Activated CD8-positive, alpha-beta memory T cell treated with anti-CD3 and anti-CD28 coated beads, Interleukin-2, amount 50 U/mL, for 24 hours (primary cell): ENCODE measurements around the gene FAM177B.

Experiments used
- DNase-seq: peaks from one replicate; pipeline ENCODE4 v3.0.0-alpha.2; 2020; ENCODE audit errors: extremely low read depth

Gene FAM177B

DNA sequence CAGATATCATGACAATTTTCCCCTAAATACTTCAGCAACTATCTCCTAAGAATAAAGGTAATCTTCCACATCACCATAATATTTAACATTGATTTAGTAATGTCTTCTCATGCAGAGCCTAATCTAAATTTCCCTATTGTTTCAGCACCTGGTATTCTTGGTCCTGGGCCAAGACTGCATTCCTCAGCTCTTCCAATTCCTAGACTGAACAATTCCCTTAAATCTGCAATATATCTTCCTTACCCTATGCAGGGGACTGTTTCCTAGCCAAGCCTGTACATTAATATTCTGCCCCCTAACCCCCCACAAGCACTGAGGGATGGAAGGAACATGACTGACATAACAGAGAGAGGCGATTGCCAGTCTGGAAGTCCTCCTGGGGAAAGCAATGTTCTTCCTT is 49.1 kb downstream of the FAM177B start:
- DNase-seq = no peak

DNA sequence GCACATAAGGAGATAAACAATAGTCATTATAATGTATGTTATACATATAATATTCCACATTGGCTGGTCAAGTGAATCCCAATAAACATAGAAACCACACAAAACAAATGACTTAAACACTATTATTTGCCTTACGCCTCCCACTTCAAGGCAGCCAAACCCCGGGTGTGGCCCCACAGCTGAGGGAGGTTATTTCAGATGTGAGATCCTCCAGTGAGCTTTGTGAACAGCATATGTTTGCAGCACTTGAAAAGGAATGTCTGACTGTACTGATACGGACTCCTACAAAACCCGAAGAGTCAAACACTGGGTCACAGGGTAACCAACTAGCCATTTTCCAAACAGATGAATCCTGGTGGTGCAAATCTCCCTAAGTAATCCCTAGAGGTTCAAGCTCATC is 50.7 kb downstream of the FAM177B start:
- DNase-seq = no peak

DNA sequence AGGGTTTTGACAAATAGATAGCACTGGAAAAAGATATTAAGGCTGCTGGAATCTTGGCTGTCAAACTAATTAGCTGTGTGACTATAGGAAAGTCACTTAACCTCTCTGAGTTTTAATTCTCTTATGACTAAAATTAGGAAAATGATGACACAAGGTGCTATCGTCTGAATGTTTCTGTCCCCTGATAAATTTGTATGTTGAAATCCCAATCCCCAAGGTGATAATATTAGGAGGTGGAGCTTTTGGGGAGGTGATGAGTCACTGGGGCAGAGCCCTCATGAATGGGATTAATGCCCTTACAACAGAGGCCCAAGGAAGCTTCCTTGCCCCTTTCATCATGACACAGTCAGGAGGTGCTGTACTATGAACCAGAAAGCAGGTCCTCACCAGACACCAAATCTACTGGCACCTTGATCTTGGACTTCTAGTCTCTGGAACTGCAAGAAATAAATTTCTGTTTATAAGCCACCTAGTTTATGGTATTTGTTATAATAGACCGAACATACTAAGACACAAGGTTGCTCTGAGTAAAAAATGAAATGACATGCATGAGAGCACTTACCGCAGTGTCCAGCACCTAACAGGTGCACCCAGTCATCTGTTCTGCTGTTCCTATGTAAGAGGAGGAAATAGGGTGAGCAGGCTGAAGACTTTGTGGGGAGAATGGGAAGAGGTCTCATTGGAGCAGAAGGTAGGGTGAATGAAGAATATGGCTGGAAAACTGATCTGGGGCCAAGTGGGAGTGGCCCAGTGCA is 51.6 kb downstream of the FAM177B start:
- DNase-seq = no peak

DNA sequence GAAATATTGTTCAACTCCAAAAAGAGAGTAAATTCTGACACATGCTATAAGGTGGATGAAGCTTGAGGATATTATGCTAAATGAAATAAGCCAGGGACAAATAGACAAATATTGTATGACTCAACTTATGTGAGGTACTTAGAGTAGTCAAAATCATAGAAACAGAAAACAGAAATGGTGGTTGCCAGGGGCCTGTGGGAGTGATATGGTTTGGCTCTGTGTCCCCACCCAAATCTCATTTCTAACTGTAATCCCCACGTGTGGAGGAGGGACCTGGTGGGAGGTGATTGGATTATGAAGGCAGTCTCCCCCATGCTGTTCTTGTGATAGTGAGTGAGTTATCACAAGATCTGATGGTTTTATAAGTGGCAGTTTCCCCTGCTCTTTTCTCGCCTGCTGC is 53.1 kb downstream of the FAM177B start:
- DNase-seq = no peak

DNA sequence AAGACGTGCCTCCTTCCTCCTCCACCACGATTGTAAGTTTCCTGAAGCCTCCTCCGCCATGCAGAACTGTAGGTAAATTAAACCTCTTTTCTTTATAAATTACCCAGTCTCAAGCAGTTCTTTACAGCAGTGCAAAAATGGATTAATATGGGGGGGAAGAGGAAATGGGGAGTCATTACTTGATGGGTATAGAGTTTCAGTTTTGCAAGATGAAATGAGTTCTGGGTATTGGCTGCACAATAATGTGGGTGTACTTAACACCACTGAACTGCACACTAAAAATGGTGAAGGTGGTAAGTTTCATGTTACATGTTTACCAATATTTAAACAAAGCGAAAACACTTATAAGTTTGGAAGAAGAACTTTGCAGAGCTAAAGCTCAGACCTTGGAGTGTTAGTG is 53.5 kb downstream of the FAM177B start:
- no peak for DNase-seq

DNA sequence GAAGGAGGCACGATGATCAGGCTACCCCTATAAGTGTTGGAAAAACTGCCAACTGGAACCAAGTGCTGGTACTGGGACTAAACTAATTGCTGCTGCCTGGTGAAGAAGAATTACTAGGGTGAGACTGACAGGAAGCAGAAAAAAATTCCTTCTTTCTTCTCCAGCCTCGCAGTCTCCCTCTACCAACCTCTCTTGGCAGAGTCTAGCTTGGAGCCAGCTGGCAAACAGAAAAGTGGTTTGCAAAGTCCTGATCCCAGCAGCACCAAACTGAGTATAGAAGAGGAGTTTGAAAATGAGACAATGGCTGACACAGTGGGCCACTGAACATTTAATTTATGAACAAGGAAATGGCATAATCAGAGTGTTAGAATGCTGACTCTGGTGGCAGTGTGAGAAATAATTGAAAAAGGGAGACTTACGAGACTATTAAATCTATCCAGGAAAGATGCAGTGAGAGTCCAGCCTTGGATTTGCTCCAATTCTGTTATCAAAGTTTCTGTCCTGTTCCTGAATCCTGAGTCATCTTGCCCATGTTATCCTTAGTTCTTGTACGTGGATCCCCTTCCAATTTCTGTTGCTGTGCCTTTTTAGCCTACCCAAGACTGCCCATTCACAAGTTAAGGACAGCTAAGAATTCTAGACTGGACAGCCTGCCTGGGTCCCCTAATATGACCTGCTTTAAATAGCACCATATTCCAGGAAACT is 54.2 kb downstream of the FAM177B start:
- no peak for DNase-seq

DNA sequence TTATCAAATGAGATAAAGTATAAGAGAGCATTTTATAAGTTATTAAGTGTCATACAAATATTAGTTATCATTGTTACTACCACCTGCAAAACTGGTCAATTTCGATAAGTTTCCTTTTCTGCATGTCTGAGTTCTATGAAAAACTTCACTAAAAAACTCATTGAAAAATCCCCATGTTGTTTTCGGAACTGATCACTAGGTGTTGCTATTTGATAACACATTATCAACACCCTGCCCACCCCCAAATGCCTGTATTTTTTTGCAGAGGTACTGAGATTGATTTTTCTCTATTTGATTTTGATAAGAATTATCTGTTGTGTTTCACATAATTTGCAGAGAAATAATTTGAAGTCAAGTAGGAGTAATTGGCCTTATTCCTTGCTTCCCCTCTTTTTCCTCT is 55.7 kb downstream of the FAM177B start:
- DNase-seq = no peak

DNA sequence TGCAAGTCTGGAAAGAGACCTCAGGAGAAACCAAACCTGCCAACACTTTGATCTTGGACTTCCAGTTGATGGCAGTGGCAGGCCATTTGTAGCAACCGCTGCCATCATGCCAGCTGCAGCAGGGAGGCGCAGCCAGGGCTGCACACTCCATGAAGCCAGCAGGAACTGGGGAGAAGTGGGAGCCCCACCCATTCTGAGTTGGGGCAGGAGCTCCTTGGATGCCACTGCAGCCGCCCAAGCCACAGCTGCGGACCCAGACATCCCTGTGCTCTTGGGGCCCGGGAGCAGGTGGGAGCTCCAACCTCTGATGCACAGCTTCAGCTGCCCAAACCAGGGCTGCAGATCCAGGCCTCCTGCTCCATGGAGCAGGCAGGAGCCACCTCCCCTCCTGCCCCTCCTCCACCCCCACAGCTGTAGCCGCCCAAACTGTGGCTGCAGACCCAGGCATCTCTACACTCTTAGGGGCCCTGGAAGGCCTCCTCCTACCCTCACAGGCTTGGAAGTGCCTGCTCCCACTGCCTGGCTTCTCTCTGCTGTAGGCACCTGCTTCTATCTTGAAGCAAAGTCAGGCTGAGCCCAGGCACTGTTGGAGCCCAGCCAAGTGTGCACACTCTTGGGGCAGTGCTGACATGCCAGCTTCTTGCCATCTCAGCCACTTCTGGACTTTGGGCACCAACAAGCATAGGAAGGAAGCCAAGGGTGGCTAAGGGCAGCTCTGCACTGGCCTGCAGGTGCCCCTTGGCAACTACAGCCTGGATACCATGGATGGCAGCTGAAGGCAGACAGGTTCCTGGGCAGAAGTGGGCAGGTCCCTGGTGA is 57.9 kb downstream of the FAM177B start:
- DNase-seq = no peak

DNA sequence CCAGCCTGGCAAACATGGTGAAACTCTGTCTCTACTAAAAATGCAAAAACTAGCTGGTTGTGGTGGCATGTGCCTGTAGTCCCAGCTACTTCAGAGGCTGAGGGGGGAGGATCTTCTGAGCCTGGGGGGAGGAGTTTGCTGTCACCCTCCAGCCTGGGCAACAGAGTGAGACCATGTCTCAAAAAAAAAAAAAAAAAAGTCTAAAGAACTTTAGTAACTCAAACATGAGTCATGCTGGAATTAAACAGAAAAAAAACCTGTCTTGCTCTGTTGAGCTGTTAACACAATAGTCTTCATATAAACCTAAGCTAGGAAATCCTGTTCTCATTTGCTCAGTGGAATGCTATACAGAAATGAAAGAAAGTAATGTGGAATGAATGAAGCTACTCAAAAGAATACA is 61.1 kb downstream of the FAM177B start:
- DNase-seq = no peak

DNA sequence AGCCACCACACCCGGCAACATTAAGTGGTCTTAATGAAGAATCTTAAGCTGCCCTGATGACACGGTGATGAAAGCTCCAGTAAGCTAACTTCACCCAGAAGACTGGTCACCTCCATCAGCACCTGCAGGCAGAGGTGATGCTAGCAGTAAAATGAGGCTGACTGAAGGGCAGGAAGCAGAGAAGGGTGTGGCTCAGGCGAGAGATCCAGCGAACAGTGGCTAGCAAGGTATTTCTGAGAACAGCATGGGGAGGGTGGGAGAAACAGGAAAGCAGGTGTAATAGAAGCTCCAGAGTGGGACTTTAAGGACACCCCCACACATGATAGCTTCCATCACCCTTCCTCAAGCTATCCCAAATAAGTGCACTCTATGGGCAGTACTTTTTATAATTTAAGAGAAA is 62.0 kb downstream of the FAM177B start:
- DNase-seq = no peak
